Neural cell (in vitro differentiated cells): ENCODE data around the gene ITGB3BP. TPM values are rescaled to one million over a fixed set of nuclear protein-coding genes. Genes with fewer than 3 reads are reported as not detected.

Experiments used
- H2AFZ ChIP-seq: fragments of 200-600, 300-800 bp; sonication (generic), shearing (Covaris generic); 2 replicates; pipeline ENCODE4 v1.6.0; 2014; ENCODE audit warnings: low read depth, mild to moderate bottlenecking, antibody characterized with exemption, low read length, moderate library complexity
- H3F3A ChIP-seq: fragments of 200-600 bp; shearing (Covaris generic); 2 replicates; pipeline ENCODE4 v1.6.1; 2016; ENCODE audit warnings: mild to moderate bottlenecking, moderate library complexity, mixed read lengths, antibody characterized with exemption, low read length; ENCODE audit not compliant: insufficient read depth, poor library complexity, severe bottlenecking
- H3K27ac ChIP-seq: fragments of 200-600, 300-800 bp; sonication (generic), shearing (Covaris generic); 2 replicates; pipeline ENCODE4 v1.5.1; 2014; ENCODE audit warnings: mild to moderate bottlenecking, low read length, moderate library complexity
- H3K27me3 ChIP-seq: fragments of 300-800, 200-600 bp; sonication (generic), shearing (Covaris generic); 2 replicates; pipeline ENCODE4 v1.6.0; 2014; ENCODE audit warnings: mild to moderate bottlenecking, low read depth, low read length, moderate library complexity; ENCODE audit not compliant: insufficient read depth
- H3K36me3 ChIP-seq: fragments of 300-800, 200-600 bp; sonication (generic), shearing (Covaris generic); 2 replicates; pipeline ENCODE4 v1.5.1; 2014; ENCODE audit warnings: mild to moderate bottlenecking, antibody characterized with exemption, low read length, moderate library complexity; ENCODE audit not compliant: insufficient read depth
- H3K4me2 ChIP-seq: fragments of 300-800, 200-600 bp; sonication (generic), shearing (Covaris generic); 2 replicates; pipeline ENCODE4 v1.6.0; 2014; ENCODE audit warnings: mild to moderate bottlenecking, low read length
- H3K4me3 ChIP-seq: fragments of 300-800, 200-600 bp; sonication (generic), shearing (Covaris generic); 2 replicates; pipeline ENCODE4 v1.5.1; 2014; ENCODE audit warnings: mild to moderate bottlenecking, low read length, moderate library complexity
- H3K79me2 ChIP-seq: fragments of 200-600 bp; shearing (Covaris generic); replicated peaks from 2 replicates; pipeline ENCODE4 v1.6.0; 2014; ENCODE audit warnings: mild to moderate bottlenecking, low read length, moderate library complexity; ENCODE audit not compliant: insufficient read depth
- H3K9ac ChIP-seq: fragments of 300-800, 200-600 bp; sonication (generic), shearing (Covaris generic); 2 replicates; pipeline ENCODE4 v1.6.1; 2016; ENCODE audit warnings: mild to moderate bottlenecking, low read length, mixed read lengths
- H3K9me2 ChIP-seq: fragments of 200-600 bp; shearing (Covaris generic); 2 replicates; pipeline ENCODE4 v1.6.1; 2016; ENCODE audit warnings: mild to moderate bottlenecking, low read length, mixed read lengths; ENCODE audit not compliant: insufficient read depth
- H3K9me3 ChIP-seq: fragments of 200-600, 300-800 bp; sonication (generic), shearing (Covaris generic); 2 replicates; pipeline ENCODE4 v1.6.1; 2016; ENCODE audit warnings: mild to moderate bottlenecking, mixed run types, low read length, moderate library complexity, mixed read lengths
- H4K20me1 ChIP-seq: fragments of 200-600 bp; shearing (Covaris generic); 2 replicates; pipeline ENCODE4 v1.6.1; 2016; ENCODE audit warnings: mild to moderate bottlenecking, mixed run types; ENCODE audit not compliant: insufficient read depth
- CTCF ChIP-seq: fragments of 450-650 bp; IDR thresholded peaks from 2 replicates; pipeline ENCODE4 v1.5.1; 2014; ENCODE audit warnings: antibody characterized with exemption, mild to moderate bottlenecking, moderate library complexity; ENCODE audit not compliant: poor library complexity, severe bottlenecking
- EP300 ChIP-seq: fragments of 450-650 bp; conservative IDR thresholded peaks from 2 replicates; pipeline ENCODE4 v1.6.1; 2014; ENCODE audit warnings: antibody characterized with exemption, mild to moderate bottlenecking, moderate library complexity; ENCODE audit not compliant: poor library complexity, severe bottlenecking
- EZH2 ChIP-seq: fragments of 200-600, 300-800 bp; shearing (Covaris generic), sonication (generic); IDR thresholded peaks from 2 replicates; pipeline ENCODE4 v1.6.1; 2014; ENCODE audit warnings: antibody characterized with exemption, low read length, borderline replicate concordance, mild to moderate bottlenecking; ENCODE audit not compliant: insufficient read depth, poor library complexity, severe bottlenecking
- MXI1 ChIP-seq: fragments of 450-650 bp; conservative IDR thresholded peaks from 2 replicates; pipeline ENCODE4 v1.6.1; 2014; ENCODE audit warnings: antibody characterized with exemption, mild to moderate bottlenecking; ENCODE audit not compliant: poor library complexity, severe bottlenecking
- POLR2AphosphoS5 ChIP-seq: IDR thresholded peaks from 2 replicates; pipeline ENCODE4 v1.6.1; 2012
- RAD21 ChIP-seq: fragments of 450-650 bp; conservative IDR thresholded peaks from 2 replicates; pipeline ENCODE4 v1.6.1; 2014; ENCODE audit warnings: antibody characterized with exemption, mild to moderate bottlenecking, moderate library complexity
- REST ChIP-seq: IDR thresholded peaks from 2 replicates; pipeline ENCODE4 v1.6.1; 2012; ENCODE audit warnings: borderline replicate concordance
- SMC3 ChIP-seq: fragments of 450-650 bp; conservative IDR thresholded peaks from 2 replicates; pipeline ENCODE4 v1.6.1; 2014; ENCODE audit warnings: antibody characterized with exemption, mild to moderate bottlenecking, moderate library complexity; ENCODE audit not compliant: poor library complexity
- TAF1 ChIP-seq: IDR thresholded peaks from 2 replicates; pipeline ENCODE4 v1.6.1; 2012; ENCODE audit warnings: low read depth
- polyA plus RNA-seq: library from polyadenylated mRNA; depleted of rRNA; stranded (reverse); fragments of >200 nt; gene quantifications from 2 replicates; pipeline ENCODE4 v1.2.3, GENCODE V29; 2014

Gene ITGB3BP
- polyA plus RNA-seq, 1 donor from 2014 or later = 29.0 TPM

- Histone ChIP-seq H2AFZ (no peak overlapping the region), H3K27me3 (no peaks in the 10 kb centered on the region), H3K9ac (no peak overlapping the region), H3K4me2 (no peak overlapping the region), H3K4me3 (no peak overlapping the region), H4K20me1 (no peaks in the 10 kb centered on the region), H3K9me2 (no peaks in the 10 kb centered on the region), H3F3A (no peaks in the 10 kb centered on the region), H3K79me2 (no peaks in the 10 kb centered on the region), H3K9me3 (no peaks in the 10 kb centered on the region), H3K36me3 (no peaks in the 10 kb centered on the region), H3K27ac (no peak overlapping the region)
- TF ChIP-seq SMC3 = no peak
- TF ChIP-seq EP300 = no peak
- no peak for TF ChIP-seq TAF1
Observed at GRCh38 chr1:63555480-63555879, 32.5 kb upstream of the ITGB3BP start.

- no peaks in the 10 kb centered on the region for H3K9me2 ChIP-seq
- H3K36me3 ChIP-seq = peaks cover 13% of the 10 kb centered on the region
- TF ChIP-seq RAD21 (no peak), SMC3 (no peak), CTCF (no peak), EZH2 (no peak), TAF1 (no peak), POLR2AphosphoS5 (no peak), EP300 (no peak)
- no peaks in the 10 kb centered on the region for H3F3A ChIP-seq
- no peak overlapping the region for H3K27ac ChIP-seq
- no peaks in the 10 kb centered on the region for H3K9me3 ChIP-seq
- H3K27me3 ChIP-seq = no peaks in the 10 kb centered on the region
- no peaks in the 10 kb centered on the region for H4K20me1 ChIP-seq
- H3K9ac ChIP-seq = no peak overlapping the region
- no peak overlapping the region for H2AFZ ChIP-seq
- H3K79me2 ChIP-seq = no peaks in the 10 kb centered on the region
- H3K4me3 ChIP-seq = no peak overlapping the region
- no peak overlapping the region for H3K4me2 ChIP-seq
Observed at GRCh38 chr1:63548877-63549276, 25.9 kb upstream of the ITGB3BP start.

- TF ChIP-seq TAF1 (no peak), REST (no peak), CTCF (no peak), SMC3 (no peak), EP300 (no peak), EZH2 (no peak), RAD21 (no peak), MXI1 (no peak), POLR2AphosphoS5 (no peak)
- no peaks in the 10 kb centered on the region for H3K79me2 ChIP-seq
- H3K4me2 ChIP-seq = no peak overlapping the region
- no peaks in the 10 kb centered on the region for H3K9me3 ChIP-seq
- H3F3A ChIP-seq = no peaks in the 10 kb centered on the region
- no peak overlapping the region for H3K27ac ChIP-seq
- no peaks in the 10 kb centered on the region for H4K20me1 ChIP-seq
- H3K27me3 ChIP-seq = no peaks in the 10 kb centered on the region
- H3K36me3 ChIP-seq = peaks cover 13% of the 10 kb centered on the region
- no peak overlapping the region for H3K9ac ChIP-seq
- H3K4me3 ChIP-seq = no peak overlapping the region
- H2AFZ ChIP-seq = no peak overlapping the region
- H3K9me2 ChIP-seq = no peaks in the 10 kb centered on the region
Observed at GRCh38 chr1:63548303-63548702, 25.3 kb upstream of the ITGB3BP start.
